GM23338 (cell line): ENCODE data around the gene CIB4. TPM values are rescaled to one million over a fixed set of nuclear protein-coding genes. Genes with fewer than 3 reads are reported as not detected.

Experiments used
- ATAC-seq: fragments of 200-7000 bp; cut with Tn5 transposase; 3 replicates; pipeline ENCODE4 v1.9.1; 2020
- DNase-seq: peaks from one replicate; pipeline ENCODE4 v3.0.0-alpha.2; 2015; ENCODE audit warnings: low spot score
- H2AFZ ChIP-seq: fragments of 200-600 bp; sonication (generic); 2 replicates; pipeline ENCODE4 v1.8.0; 2016; ENCODE audit warnings: antibody characterized with exemption, mild to moderate bottlenecking, moderate library complexity
- H3F3A ChIP-seq: fragments of 200-600 bp; sonication (generic); replicated peaks from 2 replicates; pipeline ENCODE4 v1.8.0; 2017; ENCODE audit warnings: antibody characterized with exemption, mixed run types, low read depth
- H3K27ac ChIP-seq: fragments of 200-600 bp; sonication (generic); 2 replicates; pipeline ENCODE4 v1.6.1; 2016; ENCODE audit warnings: low read depth
- H3K27me3 ChIP-seq: fragments of 200-600 bp; sonication (generic); 2 replicates; pipeline ENCODE4 v1.8.0; 2016; ENCODE audit warnings: mild to moderate bottlenecking, mixed run types, moderate library complexity; ENCODE audit not compliant: insufficient read depth
- H3K36me3 ChIP-seq: fragments of 200-600 bp; sonication (generic); 2 replicates; pipeline ENCODE4 v1.8.0; 2016; ENCODE audit warnings: mild to moderate bottlenecking; ENCODE audit not compliant: insufficient read depth
- H3K4me1 ChIP-seq: fragments of 200-600 bp; sonication (generic); 2 replicates; pipeline ENCODE4 v1.8.0; 2016; ENCODE audit warnings: mild to moderate bottlenecking, moderate library complexity; ENCODE audit not compliant: insufficient read depth
- H3K4me2 ChIP-seq: fragments of 200-600 bp; sonication (generic); 2 replicates; pipeline ENCODE4 v1.7.1; 2017; ENCODE audit warnings: mixed run types
- H3K4me3 ChIP-seq: fragments of 200-600 bp; sonication (generic); 2 replicates; pipeline ENCODE4 v1.6.1; 2016; ENCODE audit warnings: mixed run types
- H3K79me2 ChIP-seq: fragments of 200-600 bp; sonication (generic); replicated peaks from 2 replicates; pipeline ENCODE4 v1.8.0; 2017; ENCODE audit warnings: mild to moderate bottlenecking; ENCODE audit not compliant: insufficient read depth
- H3K9me2 ChIP-seq: fragments of 200-600 bp; sonication (generic); 2 replicates; pipeline ENCODE4 v1.8.0; 2017; ENCODE audit not compliant: insufficient read depth
- H4K20me1 ChIP-seq: fragments of 200-600 bp; sonication (generic); replicated peaks from 2 replicates; pipeline ENCODE4 v1.8.0; 2017; ENCODE audit warnings: mild to moderate bottlenecking; ENCODE audit not compliant: insufficient read depth
- H3K27ac Mint-ChIP-seq: 2 replicates; pipeline ENCODE4 v1.8.0; 2020; ENCODE audit warnings: inconsistent platforms, mild to moderate bottlenecking, moderate library complexity, mixed read lengths
- H3K27me3 Mint-ChIP-seq: 3 replicates; pipeline ENCODE4 v1.8.0; 2022; ENCODE audit warnings: low read depth, mild to moderate bottlenecking, moderate library complexity, mixed read lengths, inconsistent platforms; ENCODE audit not compliant: insufficient read depth, poor library complexity
- H3K36me3 Mint-ChIP-seq: 3 replicates; pipeline ENCODE4 v1.8.0; 2021; ENCODE audit warnings: low read depth, mild to moderate bottlenecking, inconsistent platforms, moderate library complexity, mixed read lengths
- H3K4me1 Mint-ChIP-seq: 3 replicates; pipeline ENCODE4 v1.8.0; 2020; ENCODE audit warnings: mild to moderate bottlenecking, inconsistent platforms, mixed read lengths
- H3K4me3 Mint-ChIP-seq: 3 replicates; pipeline ENCODE4 v1.8.0; 2021; ENCODE audit warnings: moderate library complexity, mild to moderate bottlenecking, inconsistent platforms, mixed read lengths
- H3K9me3 Mint-ChIP-seq: 3 replicates; pipeline ENCODE4 v1.8.0; 2020; ENCODE audit warnings: moderate library complexity, mild to moderate bottlenecking, inconsistent platforms, mixed read lengths
- CREB1 ChIP-seq: fragments of 250-450 bp; sonication (Bioruptor Pico); IDR thresholded peaks from 2 replicates; pipeline ENCODE4 v1.5.0; 2020; ENCODE audit warnings: low read depth, mild to moderate bottlenecking, moderate library complexity
- EZH2 ChIP-seq: fragments of 200-600 bp; sonication (generic); IDR thresholded peaks from one replicate; pipeline ENCODE4 v1.8.0; 2017; ENCODE audit warnings: antibody characterized with exemption, mild to moderate bottlenecking, low read depth; ENCODE audit not compliant: unreplicated experiment
- EZH2phosphoT487 ChIP-seq: fragments of 200-600 bp; sonication (generic); IDR thresholded peaks from one replicate; pipeline ENCODE4 v1.8.1; 2018; ENCODE audit warnings: antibody characterized with exemption; ENCODE audit not compliant: unreplicated experiment
- NANOG ChIP-seq: IDR thresholded peaks from 2 replicates; pipeline ENCODE4 v1.6.1; 2016; ENCODE audit warnings: antibody characterized with exemption, borderline replicate concordance
- POLR2AphosphoS5 ChIP-seq: IDR thresholded peaks from 2 replicates; pipeline ENCODE4 v1.6.1; 2016; ENCODE audit warnings: antibody characterized with exemption, low read depth
- STAT1 ChIP-seq: IDR thresholded peaks from one replicate; pipeline ENCODE4 v1.6.1; 2016; ENCODE audit warnings: antibody characterized with exemption; ENCODE audit not compliant: unreplicated experiment
- polyA plus RNA-seq: library from polyadenylated mRNA; unstranded; fragments of >200 nt; fragmentation: Nextera tagmentation; extraction: Ambion mirVana; gene quantifications from 2 replicates; pipeline ENCODE4 v1.2.1, GENCODE V29; 2016
- total RNA-seq: library from RNA; depleted of rRNA; stranded (reverse); fragments of >200 nt; shearing (Covaris generic); gene quantifications from 2 replicates; pipeline ENCODE4 v1.2.3, GENCODE V29; 2014
- TF ChIP-seq, protein P1 (sequence below): IDR thresholded peaks from one replicate; pipeline ENCODE4 v1.6.1; 2018; ENCODE audit warnings: antibody characterized with exemption; ENCODE audit not compliant: unreplicated experiment
- TF ChIP-seq, protein P2 (sequence below), 2 experiments: fragments of 200-600 bp in 1 of 2; sonication (generic) in 1 of 2; conservative IDR thresholded peaks; 2 replicates each; pipeline versions ENCODE4 v1.5.1 to v1.6.1; 2016 to 2017; ENCODE audit warnings: antibody characterized with exemption in 2 of 2, low read depth in 2 of 2, mild to moderate bottlenecking in 2 of 2, moderate library complexity in 1 of 2
- TF ChIP-seq, protein P3 (sequence below): IDR thresholded peaks from 2 replicates; pipeline ENCODE4 v1.6.1; 2016; ENCODE audit warnings: antibody characterized with exemption

Gene CIB4
- total and polyA plus RNA-seq, 2 experiments from 2014 or later: not detected

DNA sequence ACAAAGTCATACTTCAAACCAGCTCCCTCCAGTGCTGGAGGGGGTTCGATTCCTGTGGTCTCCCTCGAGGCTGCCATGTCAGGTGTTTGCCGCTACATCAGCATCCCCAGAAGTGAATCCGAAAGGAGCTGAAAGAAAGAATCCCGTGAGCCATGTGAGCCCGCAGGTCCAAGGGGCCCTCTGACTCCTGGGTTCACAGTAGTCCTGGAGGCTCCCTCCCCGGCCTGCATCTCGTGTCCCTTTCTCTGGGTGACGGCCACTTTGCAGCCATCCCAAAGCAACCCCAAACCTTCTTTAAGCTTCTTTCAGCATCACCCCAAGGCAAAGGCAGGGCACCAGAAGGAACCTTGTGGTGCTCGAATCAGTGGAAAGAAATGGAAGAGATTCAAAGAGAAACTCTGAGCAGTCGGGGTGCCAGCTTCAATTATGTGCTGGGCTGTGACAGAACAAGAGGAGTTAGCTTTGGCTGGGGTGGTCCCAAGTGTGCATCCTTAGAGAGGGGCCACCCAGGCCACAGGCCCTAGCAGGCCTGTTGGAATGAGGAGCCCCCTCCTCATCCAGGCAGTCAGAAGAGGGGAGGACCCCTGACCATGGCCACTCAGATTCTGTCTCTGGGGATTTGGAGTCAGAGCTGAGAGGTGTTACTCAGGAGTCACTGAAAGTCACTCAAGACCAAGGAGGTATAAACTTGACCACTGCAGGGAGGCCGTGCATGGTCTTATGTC is 59.7 kb downstream of the CIB4 start (continued):
- TF ChIP-seq, protein P1, sequence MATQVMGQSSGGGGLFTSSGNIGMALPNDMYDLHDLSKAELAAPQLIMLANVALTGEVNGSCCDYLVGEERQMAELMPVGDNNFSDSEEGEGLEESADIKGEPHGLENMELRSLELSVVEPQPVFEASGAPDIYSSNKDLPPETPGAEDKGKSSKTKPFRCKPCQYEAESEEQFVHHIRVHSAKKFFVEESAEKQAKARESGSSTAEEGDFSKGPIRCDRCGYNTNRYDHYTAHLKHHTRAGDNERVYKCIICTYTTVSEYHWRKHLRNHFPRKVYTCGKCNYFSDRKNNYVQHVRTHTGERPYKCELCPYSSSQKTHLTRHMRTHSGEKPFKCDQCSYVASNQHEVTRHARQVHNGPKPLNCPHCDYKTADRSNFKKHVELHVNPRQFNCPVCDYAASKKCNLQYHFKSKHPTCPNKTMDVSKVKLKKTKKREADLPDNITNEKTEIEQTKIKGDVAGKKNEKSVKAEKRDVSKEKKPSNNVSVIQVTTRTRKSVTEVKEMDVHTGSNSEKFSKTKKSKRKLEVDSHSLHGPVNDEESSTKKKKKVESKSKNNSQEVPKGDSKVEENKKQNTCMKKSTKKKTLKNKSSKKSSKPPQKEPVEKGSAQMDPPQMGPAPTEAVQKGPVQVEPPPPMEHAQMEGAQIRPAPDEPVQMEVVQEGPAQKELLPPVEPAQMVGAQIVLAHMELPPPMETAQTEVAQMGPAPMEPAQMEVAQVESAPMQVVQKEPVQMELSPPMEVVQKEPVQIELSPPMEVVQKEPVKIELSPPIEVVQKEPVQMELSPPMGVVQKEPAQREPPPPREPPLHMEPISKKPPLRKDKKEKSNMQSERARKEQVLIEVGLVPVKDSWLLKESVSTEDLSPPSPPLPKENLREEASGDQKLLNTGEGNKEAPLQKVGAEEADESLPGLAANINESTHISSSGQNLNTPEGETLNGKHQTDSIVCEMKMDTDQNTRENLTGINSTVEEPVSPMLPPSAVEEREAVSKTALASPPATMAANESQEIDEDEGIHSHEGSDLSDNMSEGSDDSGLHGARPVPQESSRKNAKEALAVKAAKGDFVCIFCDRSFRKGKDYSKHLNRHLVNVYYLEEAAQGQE: no peak
- TF ChIP-seq, protein P2, sequence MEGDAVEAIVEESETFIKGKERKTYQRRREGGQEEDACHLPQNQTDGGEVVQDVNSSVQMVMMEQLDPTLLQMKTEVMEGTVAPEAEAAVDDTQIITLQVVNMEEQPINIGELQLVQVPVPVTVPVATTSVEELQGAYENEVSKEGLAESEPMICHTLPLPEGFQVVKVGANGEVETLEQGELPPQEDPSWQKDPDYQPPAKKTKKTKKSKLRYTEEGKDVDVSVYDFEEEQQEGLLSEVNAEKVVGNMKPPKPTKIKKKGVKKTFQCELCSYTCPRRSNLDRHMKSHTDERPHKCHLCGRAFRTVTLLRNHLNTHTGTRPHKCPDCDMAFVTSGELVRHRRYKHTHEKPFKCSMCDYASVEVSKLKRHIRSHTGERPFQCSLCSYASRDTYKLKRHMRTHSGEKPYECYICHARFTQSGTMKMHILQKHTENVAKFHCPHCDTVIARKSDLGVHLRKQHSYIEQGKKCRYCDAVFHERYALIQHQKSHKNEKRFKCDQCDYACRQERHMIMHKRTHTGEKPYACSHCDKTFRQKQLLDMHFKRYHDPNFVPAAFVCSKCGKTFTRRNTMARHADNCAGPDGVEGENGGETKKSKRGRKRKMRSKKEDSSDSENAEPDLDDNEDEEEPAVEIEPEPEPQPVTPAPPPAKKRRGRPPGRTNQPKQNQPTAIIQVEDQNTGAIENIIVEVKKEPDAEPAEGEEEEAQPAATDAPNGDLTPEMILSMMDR (conservative IDR thresholded peaks at IDR 0.05; ENCODE audit: low read depth in 2 of 2): no peak
- TF ChIP-seq EZH2 (no peak), NANOG (no peak)

DNA sequence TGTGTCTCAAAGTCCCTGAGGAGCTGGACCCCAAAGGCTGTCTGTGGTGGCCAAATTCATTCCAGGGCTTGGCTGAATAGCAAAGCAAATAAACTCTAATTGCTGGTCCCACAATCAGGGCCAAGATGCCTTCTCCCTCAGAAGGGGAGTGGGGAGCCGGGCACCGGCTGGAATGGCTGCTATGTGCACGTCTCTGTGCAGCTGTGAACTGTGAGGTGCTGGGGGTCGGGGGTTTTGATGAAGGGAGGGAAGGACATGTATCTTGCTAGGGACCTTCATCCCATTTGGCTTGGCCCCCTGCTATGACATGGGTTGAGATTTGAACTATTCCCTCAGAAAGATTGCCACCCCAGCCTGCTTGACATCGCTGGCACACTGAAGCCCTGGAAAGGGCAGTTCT is 60.4 kb downstream of the CIB4 start:
- DNase-seq (no peak), ATAC-seq (no peak)
- H3F3A ChIP-seq: no peaks in the 10 kb centered on the region
- H3K4me1 ChIP-seq: no peaks in the 10 kb centered on the region
- no peak overlapping the region for H3K4me3 Mint-ChIP-seq
- no peak overlapping the region for H3K27ac ChIP-seq
- H3K9me3 Mint-ChIP-seq: no peaks in the 10 kb centered on the region
- no peak overlapping the region for H3K4me3 ChIP-seq
- H4K20me1 ChIP-seq: no peaks in the 10 kb centered on the region
- no peaks in the 10 kb centered on the region for H3K36me3 Mint-ChIP-seq
- H3K27ac Mint-ChIP-seq: no peak overlapping the region
- no peak overlapping the region for H2AFZ ChIP-seq
- H3K36me3 ChIP-seq: no peaks in the 10 kb centered on the region
- H3K4me2 ChIP-seq: no peak overlapping the region
- H3K79me2 ChIP-seq: no peaks in the 10 kb centered on the region
- H3K27me3 ChIP-seq: no peaks in the 10 kb centered on the region
- no peaks in the 10 kb centered on the region; the same call in 2 of the 3 replicates for H3K4me1 Mint-ChIP-seq
- no peak for TF ChIP-seq POLR2AphosphoS5
- no peak for TF ChIP-seq CREB1 (CRISPR knock-in tag)
- no peaks in the 10 kb centered on the region for H3K9me2 ChIP-seq
- peaks cover 3% of the 10 kb centered on the region for H3K27me3 Mint-ChIP-seq

DNA sequence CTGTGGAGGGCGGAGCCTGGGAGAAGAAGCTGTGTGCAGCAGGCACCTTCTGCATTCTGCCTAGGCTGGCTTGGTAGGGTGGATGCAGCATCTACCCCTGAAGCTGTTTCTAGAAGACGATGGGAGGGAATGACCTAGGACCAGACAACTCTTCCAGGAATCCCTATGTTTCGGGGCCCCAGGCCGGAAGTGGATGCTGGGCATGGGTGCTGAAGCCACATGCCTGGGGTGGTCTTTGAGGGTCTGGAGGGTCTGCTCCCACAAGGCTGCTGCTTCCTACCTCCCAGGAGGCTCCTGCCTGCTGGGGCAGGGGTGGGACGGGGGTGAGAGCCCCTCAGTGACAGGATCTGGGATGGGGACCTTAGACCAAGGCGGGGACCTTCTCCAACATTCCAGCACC is 61.0 kb downstream of the CIB4 start:
- TF ChIP-seq, protein P2 (conservative IDR thresholded peaks at IDR 0.05; ENCODE audit: low read depth in 2 of 2): no peak
- TF ChIP-seq POLR2AphosphoS5 (no peak), NANOG (no peak), EZH2phosphoT487 (no peak), STAT1 (no peak), CREB1 (CRISPR knock-in tag) (no peak)
- TF ChIP-seq, protein P3, sequence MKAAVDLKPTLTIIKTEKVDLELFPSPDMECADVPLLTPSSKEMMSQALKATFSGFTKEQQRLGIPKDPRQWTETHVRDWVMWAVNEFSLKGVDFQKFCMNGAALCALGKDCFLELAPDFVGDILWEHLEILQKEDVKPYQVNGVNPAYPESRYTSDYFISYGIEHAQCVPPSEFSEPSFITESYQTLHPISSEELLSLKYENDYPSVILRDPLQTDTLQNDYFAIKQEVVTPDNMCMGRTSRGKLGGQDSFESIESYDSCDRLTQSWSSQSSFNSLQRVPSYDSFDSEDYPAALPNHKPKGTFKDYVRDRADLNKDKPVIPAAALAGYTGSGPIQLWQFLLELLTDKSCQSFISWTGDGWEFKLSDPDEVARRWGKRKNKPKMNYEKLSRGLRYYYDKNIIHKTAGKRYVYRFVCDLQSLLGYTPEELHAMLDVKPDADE: no peak
- H3K9me2 ChIP-seq: no peaks in the 10 kb centered on the region
- H3K27me3 ChIP-seq: no peaks in the 10 kb centered on the region
- H3F3A ChIP-seq: no peaks in the 10 kb centered on the region
- no peak overlapping the region for H3K4me3 ChIP-seq
- no peak for DNase-seq
- no peaks in the 10 kb centered on the region for H3K79me2 ChIP-seq
- no peak overlapping the region for H3K27ac ChIP-seq
- Mint-ChIP-seq H3K27ac (no peak overlapping the region), H3K4me1 (no peaks in the 10 kb centered on the region; the same call in 2 of the 3 replicates), H3K36me3 (no peaks in the 10 kb centered on the region), H3K9me3 (no peaks in the 10 kb centered on the region), H3K4me3 (no peak overlapping the region), H3K27me3 (peaks cover 3% of the 10 kb centered on the region)
- H2AFZ ChIP-seq: no peak overlapping the region
- H3K4me1 ChIP-seq: no peaks in the 10 kb centered on the region
- no peak overlapping the region for H3K4me2 ChIP-seq
- H4K20me1 ChIP-seq: no peaks in the 10 kb centered on the region
- no peak for ATAC-seq
- no peaks in the 10 kb centered on the region for H3K36me3 ChIP-seq
